ENCODE measurements around the gene ZBTB7C. TPM values are rescaled to one million over a fixed set of nuclear protein-coding genes. Genes with fewer than 3 reads are reported as not detected.

Gene ZBTB7C
- polyA plus RNA-seq, 2 of the 4 experiments (the other 2 are of a cell fraction) = 0.10 to 0.12 TPM

GRCh38 chr18:48002933-48003365, 406.2 kb downstream of the ZBTB7C start (continued):
- TF ChIP-seq RFX5 (IDR thresholded peaks at IDR 0.05) (no peak), FOSB (CRISPR knock-in tag; IDR thresholded peaks at IDR 0.05) (no peak), NPAS2 (CRISPR knock-in tag; IDR thresholded peaks at IDR 0.05; ENCODE audit: borderline replicate concordance) (no peak), EHMT2 (IDR thresholded peaks at IDR 0.05; ENCODE audit: low read depth) (no peak), CEBPB (IDR thresholded peaks at IDR 0.05) (peak; percentile 72 to 84), CBX2 (IDR thresholded peaks at IDR 0.05; ENCODE audit: borderline replicate concordance, low read depth) (no peak), KDM1A (IDR thresholded peaks at IDR 0.05; ENCODE audit: low read depth) (no peak), RARB (CRISPR knock-in tag; IDR thresholded peaks at IDR 0.05) (peak; percentile 93), HDAC2 (IDR thresholded peaks at IDR 0.05) (no peak), MAX (IDR thresholded peaks at IDR 0.05) (peak; percentile 96), HEYL (CRISPR knock-in tag; IDR thresholded peaks at IDR 0.05) (peak; percentile 90), GATA3 (IDR thresholded peaks at IDR 0.05; ENCODE audit: borderline replicate concordance) (peak; percentile 99), TFCP2L1 (CRISPR knock-in tag; IDR thresholded peaks at IDR 0.05) (no peak), E2F6 (IDR thresholded peaks at IDR 0.05; ENCODE audit: borderline replicate concordance, low read depth) (peak; percentile 84), BHLHE40 (IDR thresholded peaks at IDR 0.05; ENCODE audit: low read depth, low read length) (no peak), JUN (IDR thresholded peaks at IDR 0.05) (peak; percentile 95 to 97), JUNB (IDR thresholded peaks at IDR 0.05) (peak; percentile 89), BCL3 (IDR thresholded peaks at IDR 0.05) (peak; percentile 86; the same call in 1 of the 3 replicates), NR3C1 (IDR thresholded peaks at IDR 0.05) (no peak), REST (IDR thresholded peaks at IDR 0.05) (no peak), CHD4 (IDR thresholded peaks at IDR 0.05; ENCODE audit: borderline replicate concordance) (no peak), MAFK (IDR thresholded peaks at IDR 0.05; ENCODE audit: partially characterized antibody) (no peak), PHF8 (IDR thresholded peaks at IDR 0.05; ENCODE audit: borderline replicate concordance, low read depth) (no peak), CHD2 (IDR thresholded peaks at IDR 0.05; ENCODE audit: low read length, partially characterized antibody) (no peak), HOXA7 (CRISPR knock-in tag; IDR thresholded peaks at IDR 0.05) (peak; percentile 77; the same call in 1 of the 2 replicates), USF2 (IDR thresholded peaks at IDR 0.05) (no peak), HOXB13 (CRISPR knock-in tag; IDR thresholded peaks at IDR 0.05; ENCODE audit: low read depth) (peak; percentile 98), SMC3 (IDR thresholded peaks at IDR 0.05) (peak; percentile 59; the same call in 2 of the 3 replicates), ELK1 (IDR thresholded peaks at IDR 0.05; ENCODE audit: low read depth, low read length) (no peak), PBX3 (IDR thresholded peaks at IDR 0.05) (peak; percentile 85), POLR2A (IDR thresholded peaks at IDR 0.05; ENCODE audit: low read length) (no peak; the same call in 1 of the 2 replicates)

Data from A549 (cell line).